Measurements from ENCODE around the gene TLE2. TPM values are rescaled to one million over a fixed set of nuclear protein-coding genes. Genes with fewer than 3 reads are reported as not detected.
A peak's percentile ranks its signal among the peaks of the same experiment; 100 is the strongest.
"Not testable (repeated sequence)": the region's sequence is repeated elsewhere in the genome, so short reads cannot be mapped to it uniquely, and the experiment has no call there.

TLE2 gene
- total RNA-seq, 1 donor from 2014 or later: 10.9 TPM

DNA sequence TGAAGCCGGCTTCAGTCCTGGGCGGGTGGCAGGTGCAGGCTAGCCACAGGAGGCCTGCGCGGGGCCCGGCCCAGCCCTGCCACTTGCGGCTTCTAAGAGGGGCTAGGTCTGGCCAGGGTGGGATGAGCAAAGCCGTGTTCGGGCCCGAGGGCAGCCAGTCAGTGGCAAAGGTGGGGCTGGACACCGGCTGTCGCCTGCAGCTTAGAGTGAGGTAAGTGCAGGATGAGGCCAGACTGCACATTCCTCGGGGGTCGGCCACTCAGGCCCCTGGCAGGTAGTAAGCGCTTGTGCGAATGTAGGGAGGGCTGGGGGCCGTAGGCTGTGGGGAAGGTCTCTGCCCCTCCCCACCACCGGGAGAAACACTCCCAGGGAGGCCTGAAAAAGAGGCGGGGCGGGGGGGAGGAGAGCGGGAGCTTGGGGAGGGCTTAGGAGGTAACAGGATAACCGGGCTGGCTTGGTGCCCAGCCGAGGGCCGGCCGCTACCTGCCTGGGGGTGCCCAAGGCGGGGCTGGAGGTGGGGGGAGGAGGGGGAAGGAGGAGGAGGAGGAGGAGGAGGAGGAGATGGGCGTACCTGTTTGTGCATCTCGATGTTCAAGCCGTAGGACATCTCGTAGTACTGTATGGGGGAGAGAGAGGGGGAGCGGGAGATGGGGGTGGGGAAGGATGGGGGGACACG is 26.8 kb upstream of the TLE2 start:
- no peak for DNase-seq

DNA sequence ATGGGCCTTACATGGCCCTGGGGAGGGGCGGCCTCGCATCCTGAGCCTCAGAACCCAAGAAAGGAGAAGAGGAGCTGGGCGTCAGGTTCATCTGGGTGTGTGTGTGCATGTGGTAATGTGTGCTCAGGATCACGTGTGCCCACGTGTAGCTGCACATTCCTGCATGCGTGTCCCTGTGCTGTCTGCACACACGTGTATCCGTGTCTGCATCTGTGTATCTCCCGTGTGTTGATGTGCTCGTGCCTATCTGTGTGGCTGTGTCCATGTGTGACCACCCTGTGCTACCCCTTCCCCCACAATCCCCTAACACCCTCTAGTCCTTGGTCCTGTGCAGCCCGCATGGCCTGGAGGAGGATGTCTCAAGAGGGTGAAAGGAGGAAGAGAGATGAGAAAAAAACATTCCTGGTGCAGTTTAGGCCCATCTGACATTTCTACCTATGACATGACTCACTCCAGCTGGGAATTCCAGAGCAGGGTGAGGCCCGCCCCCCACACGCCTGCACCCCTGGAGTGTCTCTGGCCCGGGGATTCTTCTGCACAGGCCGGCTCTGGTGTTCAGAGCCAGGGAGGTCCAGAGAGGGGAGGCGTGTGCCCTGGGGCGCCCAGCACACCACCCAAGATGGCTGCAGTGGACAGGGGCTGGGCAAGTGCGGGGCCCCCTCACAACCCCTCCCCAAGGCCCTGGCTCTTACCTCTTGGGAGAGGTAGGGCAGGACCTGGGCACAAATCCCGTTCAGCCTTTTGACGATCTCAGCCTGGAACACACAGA is 26.1 kb upstream of the TLE2 start:
- no peak for DNase-seq

- no peak for DNase-seq
Observed at GRCh38 chr19:3054265-3054971, 25.3 kb upstream of the TLE2 start.

GRCh38 chr19:3053780-3054179 is 24.7 kb upstream of the TLE2 start:
- no peak for DNase-seq

DNA sequence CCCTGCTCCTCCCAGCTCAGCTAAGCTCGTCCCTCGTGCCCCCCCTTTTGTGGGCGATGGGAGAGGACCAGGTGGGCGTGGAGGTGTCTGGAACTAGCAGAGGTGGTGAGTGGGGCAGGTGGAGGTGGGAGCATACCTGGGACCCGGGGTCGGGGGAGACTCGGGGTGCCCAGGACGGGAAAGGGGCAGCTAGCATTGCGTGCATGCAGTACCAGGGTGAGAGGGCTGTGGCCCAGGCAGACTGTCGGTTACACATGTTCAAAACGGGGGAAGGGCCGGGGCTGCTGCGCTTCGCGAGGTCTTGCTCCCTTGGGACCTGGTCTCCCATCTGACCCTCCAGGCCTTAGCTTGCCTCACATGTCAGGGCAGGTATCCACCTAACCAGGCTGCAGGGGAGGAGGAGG is 24.1 kb upstream of the TLE2 start:
- no peak for DNase-seq

DNA sequence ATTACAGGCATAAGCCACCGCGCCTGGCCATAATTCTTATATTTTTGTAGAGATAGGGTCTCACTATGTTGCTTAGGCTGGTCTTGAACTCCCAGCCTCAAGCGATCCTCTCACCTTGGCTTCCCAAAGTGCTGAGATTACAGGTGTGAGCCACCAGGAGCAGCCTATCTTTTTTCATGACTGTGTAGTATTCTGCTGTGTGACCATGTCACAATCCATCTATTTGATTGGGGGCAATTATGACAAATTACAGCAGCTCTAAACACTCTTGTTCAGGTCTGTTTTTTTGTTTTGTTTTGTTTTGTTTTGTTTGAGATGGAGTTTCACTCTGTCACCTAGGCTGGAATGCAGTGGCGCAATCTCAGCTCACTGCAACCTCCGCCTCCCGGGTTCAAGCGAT is 20.9 kb upstream of the TLE2 start:
- DNase-seq: not testable (repeated sequence)

DNA sequence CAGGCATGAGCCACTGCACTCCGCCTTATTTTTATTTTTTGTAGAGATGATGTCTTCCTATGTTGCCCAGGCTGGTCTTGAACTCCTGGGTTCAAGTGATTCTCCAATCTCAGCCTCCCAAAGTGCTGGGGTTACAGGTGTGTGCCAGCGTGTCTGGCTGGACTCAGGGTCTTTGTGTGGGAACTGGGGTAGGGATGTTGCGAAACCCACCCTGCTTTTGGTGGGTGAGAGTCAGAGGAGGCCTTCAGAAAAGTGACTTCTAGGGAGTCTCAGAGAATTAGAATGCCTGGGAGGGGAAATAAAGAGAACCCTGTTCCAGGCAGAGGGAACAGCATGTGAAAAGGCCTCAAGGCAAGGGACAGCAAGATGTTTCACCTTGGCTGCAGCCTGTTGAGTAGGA is 20.0 kb upstream of the TLE2 start:
- DNase-seq: no peak

GRCh38 chr19:3048190-3048533 is 19.1 kb upstream of the TLE2 start:
- no peak for DNase-seq

DNA sequence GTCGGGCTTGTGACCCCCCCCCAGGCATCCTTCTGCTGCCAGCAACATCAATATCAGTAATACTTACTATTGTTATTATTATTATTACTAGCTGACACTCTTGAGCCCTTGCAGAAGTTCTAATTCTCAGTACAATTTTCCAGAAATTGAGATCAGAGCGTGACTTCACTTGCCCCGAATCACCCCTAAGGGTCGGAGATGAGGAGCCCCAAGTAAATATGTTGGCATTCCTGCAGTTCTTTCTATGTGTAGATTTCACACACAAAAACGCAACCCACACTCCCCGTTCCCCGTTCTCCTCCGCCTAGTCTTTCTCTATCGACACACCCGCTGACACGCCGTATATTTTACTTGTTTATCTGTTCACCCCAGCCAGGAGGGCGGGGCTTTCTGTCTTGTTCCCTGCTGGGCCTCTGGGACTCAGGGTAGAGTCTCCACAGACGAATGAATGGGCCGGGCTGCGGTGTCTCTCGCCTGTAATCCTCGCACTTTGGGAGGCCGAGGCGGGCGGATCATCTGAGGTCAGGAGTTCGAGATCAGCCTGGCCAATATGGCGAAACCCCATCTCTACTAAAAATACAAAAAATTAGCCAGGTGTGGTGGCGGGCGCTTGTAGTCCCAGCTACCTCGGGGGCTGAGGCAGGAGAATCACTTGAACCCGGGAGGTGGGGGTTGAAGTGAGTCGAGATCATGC is 18.6 kb upstream of the TLE2 start:
- peak; percentile 75 for DNase-seq

DNA sequence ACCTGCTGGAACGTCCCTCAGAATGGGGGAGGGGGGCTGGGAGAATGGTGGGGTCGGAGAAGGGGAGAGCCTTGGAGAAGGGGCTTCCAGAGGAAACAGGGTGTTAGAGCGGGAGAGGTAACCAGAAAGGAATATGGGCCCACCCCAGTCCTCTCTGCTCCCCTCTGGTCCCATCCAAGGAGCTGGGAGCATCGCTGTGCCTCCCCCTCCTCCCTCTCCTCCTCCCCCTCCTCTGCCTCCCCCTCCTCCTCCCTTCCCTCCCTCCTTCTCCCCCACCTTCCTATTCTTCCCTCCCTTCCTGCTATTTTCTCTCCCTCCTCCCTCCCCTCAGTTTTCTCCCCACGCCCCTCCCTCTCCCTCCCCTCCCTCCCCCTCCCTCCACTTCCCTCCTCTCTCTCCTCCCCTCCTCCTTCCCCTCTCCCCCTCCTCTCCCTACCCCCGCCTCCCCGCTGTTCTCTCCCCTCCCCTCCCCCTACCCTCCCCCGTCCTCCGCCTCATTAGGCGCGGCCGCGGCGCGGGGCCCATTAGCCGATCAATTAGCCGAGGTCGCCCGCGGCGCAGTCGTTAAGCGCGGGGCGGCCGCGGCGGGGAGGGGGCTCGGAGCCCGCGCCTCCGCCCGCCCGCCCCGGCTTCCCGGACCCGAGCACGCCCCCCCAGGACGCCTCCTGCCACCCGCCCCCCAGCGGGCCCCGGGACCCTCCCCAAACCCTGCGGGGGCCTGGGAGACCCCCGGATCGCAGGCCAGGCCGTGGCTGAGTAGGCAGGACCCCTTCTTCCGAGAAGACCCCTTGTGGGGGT is 17.8 kb upstream of the TLE2 start:
- DNase-seq: peak; percentile 58

- no peak for DNase-seq
Observed at GRCh38 chr19:3045885-3046697, 17.0 kb upstream of the TLE2 start.

- no peak for DNase-seq
Observed at GRCh38 chr19:3045191-3045590, 16.1 kb upstream of the TLE2 start.

GRCh38 chr19:3042621-3043267 is 13.7 kb upstream of the TLE2 start:
- no peak for DNase-seq

- no peak for DNase-seq
Observed at GRCh38 chr19:3041761-3042620, 12.9 kb upstream of the TLE2 start.

GRCh38 chr19:3041327-3041726 is 12.2 kb upstream of the TLE2 start:
- no peak for DNase-seq

DNA sequence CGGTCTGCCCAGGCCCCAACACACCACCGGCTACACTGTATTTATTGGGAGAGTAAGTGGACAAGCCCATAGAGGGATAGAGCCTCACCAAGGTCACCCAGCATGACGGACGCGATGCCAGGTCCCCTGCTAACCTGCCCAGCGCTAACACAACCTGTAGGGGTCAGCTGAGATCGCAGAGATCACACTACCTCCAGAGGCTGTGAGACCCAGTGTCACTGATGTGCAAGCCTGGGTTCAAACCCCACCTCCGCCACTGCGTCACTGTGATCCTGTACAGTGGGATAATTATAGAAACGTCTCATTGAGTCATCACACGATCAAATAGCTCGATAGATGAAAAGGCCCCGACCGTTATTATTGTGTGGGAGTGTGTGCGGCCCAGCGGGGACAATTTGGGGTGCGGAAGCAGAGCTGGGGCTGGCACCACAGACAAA is 10.6 kb upstream of the TLE2 start:
- no peak for DNase-seq

- DNase-seq: no peak
Observed at GRCh38 chr19:3039125-3039524, 10.0 kb upstream of the TLE2 start.

GRCh38 chr19:3038214-3038613 is 9.1 kb upstream of the TLE2 start:
- no peak for DNase-seq

DNA sequence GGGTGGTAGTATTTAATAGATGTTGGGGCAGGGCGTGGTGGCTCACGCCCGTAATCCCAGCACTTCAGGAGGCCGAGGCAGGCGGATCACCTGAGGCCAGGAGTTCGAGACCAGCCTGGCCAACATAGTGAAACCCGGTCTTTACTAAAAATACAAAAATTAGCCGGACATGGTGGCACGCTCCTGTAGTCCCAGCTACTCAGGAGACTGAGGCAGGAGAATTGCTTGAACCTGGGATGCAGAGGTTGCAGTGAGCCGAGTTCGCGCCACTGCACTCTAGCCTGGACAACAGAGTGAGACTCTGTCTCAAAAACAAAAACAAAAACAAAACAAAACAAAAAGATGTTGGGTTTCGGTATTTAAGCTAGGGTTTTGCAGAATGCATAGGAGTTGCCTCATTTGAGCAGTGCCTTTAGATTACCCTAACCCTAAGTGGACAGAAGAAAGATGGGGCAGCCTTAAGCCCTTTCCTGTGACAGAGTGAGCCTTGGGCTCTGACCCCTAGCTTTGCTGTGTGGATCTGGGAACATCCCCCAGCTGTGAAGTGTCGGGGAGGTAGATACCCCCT is 8.0 kb upstream of the TLE2 start:
- DNase-seq: not testable (repeated sequence)

All from skin of body (tissue), 2 donors.